CD4-positive, alpha-beta memory T cell (primary cell): ENCODE data around the gene CTF1. TPM values are rescaled to one million over a fixed set of nuclear protein-coding genes. Genes with fewer than 3 reads are reported as not detected.
"Not testable (repeated sequence)": the region's sequence is repeated elsewhere in the genome, so short reads cannot be mapped to it uniquely, and the experiment has no call there.

Experiments used
- CTCF ChIA-PET: fragments of 350-600 bp; sonication (Branson Sonifier 250); formaldehyde crosslinking; loops from one replicate; lab custom pipeline; 2021; ENCODE audit warnings: inconsistent platforms; ENCODE audit not compliant: partially characterized antibody; lab: Charles Lee
- POLR2A ChIA-PET: fragments of 350-600 bp; sonication (Branson Sonifier 250); formaldehyde crosslinking; loops from one replicate; lab custom pipeline; 2021; ENCODE audit not compliant: partially characterized antibody; lab: Charles Lee
- DNase-seq, 5 donors: peaks; one replicate each; pipeline versions ENCODE4 v3.0.0 to v3.0.0-alpha.2; 2020 to 2022; ENCODE audit warnings: mixed read lengths in 1 of 5
- H3K27ac ChIP-seq: one replicate; pipeline ENCODE4 v1.7.0; 2013; ENCODE audit warnings: low read depth, low read length
- H3K27me3 ChIP-seq: 2 replicates; pipeline ENCODE4 v1.7.0; 2013; ENCODE audit warnings: mild to moderate bottlenecking, low read length, moderate library complexity; ENCODE audit not compliant: insufficient read depth
- H3K36me3 ChIP-seq: 2 replicates; pipeline ENCODE4 v1.7.0; 2013; ENCODE audit warnings: mild to moderate bottlenecking, low read length, moderate library complexity; ENCODE audit not compliant: insufficient read depth
- H3K4me1 ChIP-seq: 2 replicates; pipeline ENCODE4 v1.7.0; 2013; ENCODE audit warnings: mild to moderate bottlenecking, low read length, moderate library complexity; ENCODE audit not compliant: insufficient read depth
- H3K4me3 ChIP-seq, 2 donors: one replicate each; pipeline ENCODE4 v1.7.0; 2013; ENCODE audit warnings: low read length in 2 of 2, mild to moderate bottlenecking in 1 of 2
- H3K9me3 ChIP-seq, 2 donors: one replicate each; pipeline ENCODE4 v1.7.0; 2013; ENCODE audit warnings: low read length in 2 of 2, control low read depth in 1 of 2; ENCODE audit not compliant: control insufficient read depth in 1 of 2
- H3K27ac Mint-ChIP-seq, 7 donors: one replicate each; pipeline ENCODE4 v1.8.0; 2020 to 2021; ENCODE audit warnings: mixed read lengths in 7 of 7, mild to moderate bottlenecking in 6 of 7, inconsistent platforms in 3 of 7, moderate library complexity in 3 of 7
- H3K27me3 Mint-ChIP-seq, 2 donors: one replicate each; pipeline ENCODE4 v1.8.0; 2020 to 2021; ENCODE audit warnings: mixed read lengths in 2 of 2
- H3K36me3 Mint-ChIP-seq, 2 donors: one replicate each; pipeline ENCODE4 v1.8.0; 2020 to 2021; ENCODE audit warnings: mixed read lengths in 2 of 2, inconsistent platforms in 1 of 2, mild to moderate bottlenecking in 1 of 2
- H3K4me1 Mint-ChIP-seq, 4 donors: one replicate each; pipeline ENCODE4 v1.8.0; 2020 to 2021; ENCODE audit warnings: mixed read lengths in 4 of 4, mild to moderate bottlenecking in 1 of 4
- H3K4me3 Mint-ChIP-seq, 8 donors: one replicate each; pipeline ENCODE4 v1.8.0; 2020 to 2021; ENCODE audit warnings: mixed read lengths in 8 of 8, mild to moderate bottlenecking in 7 of 8, moderate library complexity in 6 of 8, inconsistent platforms in 3 of 8
- H3K9me3 Mint-ChIP-seq, 8 donors: one replicate each; pipeline ENCODE4 v1.8.0; 2020 to 2021; ENCODE audit warnings: mixed read lengths in 8 of 8, mild to moderate bottlenecking in 5 of 8, inconsistent platforms in 3 of 8, moderate library complexity in 1 of 8
- intact Hi-C: fragments of 100-400 bp; cut with micrococcal nuclease; formaldehyde crosslinking; loops from one replicate; pipeline ENCODE4 v1.15.1; 2023
- polyA plus RNA-seq, 2 donors: library from polyadenylated mRNA; unstranded; fragments of 300-500 nt; fragmentation: Illumina TruSeq; gene quantifications; one replicate each; pipeline ENCODE4 v1.2.3, GENCODE V29; 2021
- total RNA-seq, 2 experiments: library from RNA; stranded (reverse); gene quantifications; one replicate each; pipeline ENCODE4 v1.2.3, GENCODE V29; 2021

The CTF1 gene
- total and polyA plus RNA-seq, 4 experiments from 2014 or later, result 0.19 to 0.26 TPM; not detected in 2

GRCh38 chr16:30886145-30886544, 10.3 kb upstream of the CTF1 start:
- no peaks in the 10 kb centered on the region for H3K27me3 Mint-ChIP-seq
- Histone ChIP-seq H3K4me1 (no peaks in the 10 kb centered on the region), H3K9me3 (no peaks in the 10 kb centered on the region), H3K36me3 (peaks cover 23% of the 10 kb centered on the region), H3K4me3 (no peak overlapping the region), H3K27ac (no peak overlapping the region), H3K27me3 (no peaks in the 10 kb centered on the region)
- peak overlapping the region in 2 of 7 donors; percentile 2 to 87 for H3K27ac Mint-ChIP-seq
- peaks cover 18 to 34% (median 22%) of the 10 kb centered on the region in 4 donors for H3K4me1 Mint-ChIP-seq
- H3K36me3 Mint-ChIP-seq, result peaks cover 29 to 45% of the 10 kb centered on the region in 2 donors
- ChIA-PET CTCF (no interaction called here), POLR2A (interaction anchor here (1.9 kb wide), 1 partner anchor 11 kb away, joined by 7 read pairs; no protein-coding TSS in a partner anchor)
- intact Hi-C loops, result no loop called here
- DNase-seq, result no peak
- H3K9me3 Mint-ChIP-seq, result no peaks in the 10 kb centered on the region
- no peak overlapping the region for H3K4me3 Mint-ChIP-seq

DNA sequence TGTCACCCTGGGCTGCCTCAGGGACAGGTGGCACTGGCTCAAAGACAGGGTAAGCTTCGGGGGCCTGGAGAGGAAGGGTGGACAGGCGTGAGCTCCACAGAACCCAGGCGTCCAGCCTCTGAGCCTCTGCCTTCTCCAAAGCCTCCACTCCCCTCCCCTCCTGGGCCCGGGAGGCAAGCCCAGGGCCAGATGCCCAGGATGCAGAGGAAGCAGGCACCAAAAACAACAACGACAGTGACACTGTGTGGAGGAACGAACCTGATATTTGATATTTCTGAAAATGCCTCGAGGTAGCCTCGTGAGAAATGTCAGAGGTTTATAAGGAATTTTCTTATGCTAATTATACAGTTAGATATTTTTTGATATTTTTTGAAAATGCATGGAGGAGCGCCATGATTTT, 8.5 kb upstream of the CTF1 start:
- POLR2A ChIA-PET, result interaction anchor here (2.2 to 6.3 kb wide), 2 partner anchors 12 to 14 kb away, joined by 10 to 85 read pairs; no protein-coding TSS in a partner anchor
- Mint-ChIP-seq H3K27me3 (no peaks in the 10 kb centered on the region), H3K9me3 (peaks cover 0 to under 1% (median 0%) of the 10 kb centered on the region in 8 donors), H3K36me3 (peaks cover 21 to 39% of the 10 kb centered on the region in 2 donors), H3K4me1 (peaks cover 16 to 34% (median 21%) of the 10 kb centered on the region in 4 donors), H3K27ac (no peak overlapping the region), H3K4me3 (no peak overlapping the region)
- intact Hi-C loops, result no loop called here
- peaks cover 29% of the 10 kb centered on the region for H3K36me3 ChIP-seq
- no peaks in the 10 kb centered on the region for H3K9me3 ChIP-seq
- H3K4me3 ChIP-seq, result no peak overlapping the region
- peaks cover 8% of the 10 kb centered on the region for H3K4me1 ChIP-seq
- no peaks in the 10 kb centered on the region for H3K27me3 ChIP-seq
- no peak overlapping the region for H3K27ac ChIP-seq
- CTCF ChIA-PET, result interaction anchor here (1.1 to 1.2 kb wide), 2 partner anchors 14 to 43 kb away, joined by 4 to 6 read pairs; no protein-coding TSS in a partner anchor
- no peak for DNase-seq

- peaks cover 0 to 3% (median 0%) of the 10 kb centered on the region in 8 donors for H3K9me3 Mint-ChIP-seq
- no peak for DNase-seq
- POLR2A ChIA-PET, result interaction anchor here (0.9 to 6.3 kb wide), 3 partner anchors 13 to 16 kb away, joined by 3 to 85 read pairs (median 10); no protein-coding TSS in a partner anchor
- Histone ChIP-seq H3K27ac (peak overlapping the region; percentile 2), H3K27me3 (no peaks in the 10 kb centered on the region), H3K36me3 (peaks cover 29% of the 10 kb centered on the region), H3K4me1 (peaks cover 14% of the 10 kb centered on the region), H3K9me3 (no peaks in the 10 kb centered on the region), H3K4me3 (no peak overlapping the region)
- peak overlapping the region in 2 of 7 donors; percentile 57 to 64 for H3K27ac Mint-ChIP-seq
- H3K36me3 Mint-ChIP-seq, result peaks cover 19 to 40% of the 10 kb centered on the region in 2 donors
- intact Hi-C loops, result no loop called here
- no peaks in the 10 kb centered on the region for H3K27me3 Mint-ChIP-seq
- peaks cover 19 to 38% (median 26%) of the 10 kb centered on the region in 4 donors for H3K4me1 Mint-ChIP-seq
- no peak overlapping the region for H3K4me3 Mint-ChIP-seq
- CTCF ChIA-PET, result interaction anchor here (1.1 kb wide), 1 partner anchor 12 kb away, joined by 6 read pairs; no protein-coding TSS in a partner anchor
Measured at GRCh38 chr16:30888856-30889499, 7.4 kb upstream of the CTF1 start.

GRCh38 chr16:30889721-30890120, 6.7 kb upstream of the CTF1 start:
- Mint-ChIP-seq H3K4me3 (no peak overlapping the region), H3K9me3 (peaks cover 0 to 3% (median 0%) of the 10 kb centered on the region in 8 donors), H3K4me1 (peaks cover 22 to 43% (median 30%) of the 10 kb centered on the region in 4 donors), H3K27ac (peak overlapping the region in 1 of 7 donors; percentile 59), H3K27me3 (no peaks in the 10 kb centered on the region), H3K36me3 (peaks cover 18 to 39% of the 10 kb centered on the region in 2 donors)
- Histone ChIP-seq H3K27me3 (no peaks in the 10 kb centered on the region), H3K4me1 (peaks cover 14% of the 10 kb centered on the region), H3K9me3 (no peaks in the 10 kb centered on the region), H3K27ac (no peak overlapping the region), H3K36me3 (peaks cover 28% of the 10 kb centered on the region), H3K4me3 (no peak overlapping the region)
- intact Hi-C loops, result no loop called here
- ChIA-PET POLR2A (interaction anchor here (0.9 to 6.3 kb wide), 3 partner anchors 12 to 17 kb away, joined by 3 to 85 read pairs (median 10); no protein-coding TSS in a partner anchor), CTCF (interaction anchor here (4.3 kb wide), 1 partner anchor 12 kb away, joined by 29 read pairs; no protein-coding TSS in a partner anchor)
- DNase-seq, result no peak

- POLR2A ChIA-PET, result interaction anchor here (0.6 to 6.3 kb wide), 3 partner anchors 15 to 86 kb away, joined by 3 to 85 read pairs (median 4); no protein-coding TSS in a partner anchor
- H3K27ac ChIP-seq, H3K4me3 ChIP-seq, H3K9me3 Mint-ChIP-seq, DNase-seq, intact Hi-C loops, H3K9me3 ChIP-seq, H3K27me3 Mint-ChIP-seq, H3K27me3 ChIP-seq: not testable (repeated sequence)
- peaks cover 14 to 33% of the 10 kb centered on the region in 2 donors for H3K36me3 Mint-ChIP-seq
- H3K36me3 ChIP-seq, result peaks cover 19% of the 10 kb centered on the region
- CTCF ChIA-PET, result interaction anchor here (0.5 to 4.3 kb wide), 4 partner anchors 10 to 157 kb away, joined by 3 to 29 read pairs (median 4); no protein-coding TSS in a partner anchor
- H3K4me3 Mint-ChIP-seq, result peak overlapping the region in 3 of 8 donors; percentile 35 to 67 (median 52)
- peak overlapping the region in 5 of 7 donors; percentile 38 to 89 (median 72) for H3K27ac Mint-ChIP-seq
- peaks cover 22% of the 10 kb centered on the region for H3K4me1 ChIP-seq
- H3K4me1 Mint-ChIP-seq, result peaks cover 27 to 51% (median 38%) of the 10 kb centered on the region in 4 donors
Measured at GRCh38 chr16:30891043-30891823, 5.2 kb upstream of the CTF1 start.

DNA sequence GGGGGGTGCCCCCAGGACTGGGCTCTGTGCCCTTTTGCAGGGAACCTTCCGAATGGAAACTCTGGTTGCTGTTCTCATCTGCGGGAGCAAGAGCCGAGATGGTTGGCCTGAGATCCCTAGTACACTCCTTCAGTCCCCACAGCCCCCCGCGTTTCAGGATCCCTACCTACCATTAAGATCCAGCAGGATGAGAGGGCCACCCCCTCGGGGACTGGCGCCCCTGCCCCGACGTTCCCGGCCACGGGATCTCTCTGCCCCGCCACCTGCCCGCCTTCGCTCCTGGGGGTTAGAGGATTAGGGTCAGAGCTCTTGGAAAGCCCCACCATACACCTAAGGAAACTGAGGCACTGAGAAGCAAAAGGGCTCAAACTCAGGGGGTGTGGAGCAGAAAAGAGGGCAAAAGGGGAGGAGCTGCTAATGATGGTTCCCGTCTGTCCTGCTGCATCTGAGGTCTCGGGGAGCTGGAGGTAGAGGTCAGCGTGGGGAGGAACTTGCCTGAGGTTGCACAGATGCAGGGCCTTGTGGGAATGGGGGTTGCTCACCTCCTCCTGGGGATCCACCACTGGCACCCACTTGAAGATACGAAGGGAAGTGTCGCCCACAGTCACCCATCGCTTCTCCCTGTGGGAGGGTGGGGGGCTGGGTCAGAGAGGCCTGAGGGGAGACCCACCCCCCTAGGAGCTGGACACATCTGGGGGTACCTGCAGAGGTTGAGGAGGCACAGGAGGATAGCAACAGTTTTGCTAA, 3.6 kb upstream of the CTF1 start:
- H3K36me3 Mint-ChIP-seq, result peaks cover 11 to 27% of the 10 kb centered on the region in 2 donors
- peaks cover 0 to 3% (median 0%) of the 10 kb centered on the region in 8 donors for H3K9me3 Mint-ChIP-seq
- H3K4me1 Mint-ChIP-seq, result peaks cover 31 to 60% (median 44%) of the 10 kb centered on the region in 4 donors
- Histone ChIP-seq H3K36me3 (peaks cover 14% of the 10 kb centered on the region), H3K9me3 (no peaks in the 10 kb centered on the region), H3K4me1 (peaks cover 35% of the 10 kb centered on the region), H3K4me3 (peak overlapping the region; percentile 52 to 75), H3K27ac (peak overlapping the region; percentile 79), H3K27me3 (no peaks in the 10 kb centered on the region)
- peak overlapping the region; percentile 75 to 96 (median 90) for H3K27ac Mint-ChIP-seq
- DNase-seq, result no peak
- POLR2A ChIA-PET, result interaction anchor here (0.6 to 6.3 kb wide), 5 partner anchors 9 to 88 kb away, joined by 3 to 85 read pairs (median 4); no protein-coding TSS in a partner anchor
- no peaks in the 10 kb centered on the region for H3K27me3 Mint-ChIP-seq
- intact Hi-C loops, result no loop called here
- CTCF ChIA-PET, result interaction anchor here (0.9 to 4.3 kb wide), 6 partner anchors 9 to 78 kb away, joined by 3 to 29 read pairs (median 4); no protein-coding TSS in a partner anchor
- peak overlapping the region; percentile 85 to 95 (median 87) for H3K4me3 Mint-ChIP-seq
